Activated CD4-positive, alpha-beta T cell treated with anti-CD3 and anti-CD28 coated beads, Interleukin-2, amount 10 ng/mL, durations not matched to agents 7 days and 5 days (primary cell): ENCODE measurements around the gene PRRT2. TPM values are rescaled to one million over a fixed set of nuclear protein-coding genes. Genes with fewer than 3 reads are reported as not detected.
A peak's percentile ranks its signal among the peaks of the same experiment; 100 is the strongest.
"Not testable (repeated sequence)": the region's sequence is repeated elsewhere in the genome, so short reads cannot be mapped to it uniquely, and the experiment has no call there.

Source experiments
- CTCF ChIA-PET: fragments of 350-600 bp; sonication (Branson Sonifier 250); formaldehyde crosslinking; loops from one replicate; lab custom pipeline; 2021; ENCODE audit warnings: antibody characterized with exemption; lab: Charles Lee
- POLR2A ChIA-PET: fragments of 350-600 bp; sonication (Branson Sonifier 250); formaldehyde crosslinking; loops from one replicate; lab custom pipeline; 2021; ENCODE audit warnings: antibody characterized with exemption; lab: Charles Lee
- DNase-seq: peaks from one replicate; pipeline ENCODE4 v3.0.0-alpha.2; 2020
- H3K27ac Mint-ChIP-seq: one replicate; pipeline ENCODE4 v1.8.0; 2021; ENCODE audit warnings: mild to moderate bottlenecking, moderate library complexity, mixed read lengths
- H3K27me3 Mint-ChIP-seq: one replicate; pipeline ENCODE4 v1.8.0; 2021; ENCODE audit warnings: mixed read lengths
- H3K36me3 Mint-ChIP-seq: one replicate; pipeline ENCODE4 v1.8.0; 2021; ENCODE audit warnings: low read depth, mixed read lengths
- H3K4me1 Mint-ChIP-seq: one replicate; pipeline ENCODE4 v1.8.0; 2021; ENCODE audit warnings: mixed read lengths
- H3K4me3 Mint-ChIP-seq: one replicate; pipeline ENCODE4 v1.8.0; 2021; ENCODE audit warnings: mild to moderate bottlenecking, moderate library complexity, mixed read lengths
- H3K9me3 Mint-ChIP-seq: one replicate; pipeline ENCODE4 v1.8.0; 2021; ENCODE audit warnings: mixed read lengths
- total RNA-seq, 2 experiments: library from RNA; stranded (reverse); gene quantifications; one replicate each; pipeline ENCODE4 v1.2.3, GENCODE V29; 2021

Gene PRRT2
- total RNA-seq, 2 experiments from 2014 or later = 0.98 to 1.3 TPM

GRCh38 chr16:29833219-29833618 lies 21.2 kb downstream of the PRRT2 start:
- H3K36me3 Mint-ChIP-seq = peaks cover 50% of the 10 kb centered on the region
- peaks cover 12% of the 10 kb centered on the region for H3K4me1 Mint-ChIP-seq
- H3K27me3 Mint-ChIP-seq, H3K4me3 Mint-ChIP-seq, H3K9me3 Mint-ChIP-seq, DNase-seq, H3K27ac Mint-ChIP-seq: not testable (repeated sequence)
- POLR2A ChIA-PET = interaction anchor here (0.7 kb wide), 1 partner anchor 77 kb away, joined by 4 read pairs; no protein-coding TSS in a partner anchor
- CTCF ChIA-PET = interaction anchor here (0.8 to 1.5 kb wide), 3 partner anchors 12 to 192 kb away, joined by 3 to 5 read pairs (median 3); no protein-coding TSS in a partner anchor

- ChIA-PET CTCF (interaction anchor here (0.6 to 1.1 kb wide), 3 partner anchors 18 to 139 kb away, joined by 3 to 4 read pairs (median 4); partner anchors contain the start of gene PAGR1), POLR2A (no interaction called here)
- Mint-ChIP-seq H3K27me3 (no peaks in the 10 kb centered on the region), H3K9me3 (no peaks in the 10 kb centered on the region), H3K36me3 (peaks cover 50% of the 10 kb centered on the region), H3K4me1 (peaks cover 7% of the 10 kb centered on the region), H3K27ac (no peak overlapping the region), H3K4me3 (no peak overlapping the region)
- DNase-seq = no peak
Measured at GRCh38 chr16:29834079-29834478, 22.1 kb downstream of the PRRT2 start.

GRCh38 chr16:29835926-29836325 lies 23.9 kb downstream of the PRRT2 start:
- Mint-ChIP-seq H3K4me1 (peaks cover 2% of the 10 kb centered on the region), H3K27ac (no peak overlapping the region), H3K27me3 (no peaks in the 10 kb centered on the region), H3K36me3 (peaks cover 56% of the 10 kb centered on the region), H3K4me3 (no peak overlapping the region), H3K9me3 (no peaks in the 10 kb centered on the region)
- DNase-seq = no peak
- ChIA-PET POLR2A (no interaction called here), CTCF (interaction anchor here (3.3 kb wide), 1 partner anchor 12 kb away, joined by 11 read pairs; no protein-coding TSS in a partner anchor)

- no peak overlapping the region for H3K27ac Mint-ChIP-seq
- ChIA-PET POLR2A (no interaction called here), CTCF (interaction anchor here (3.3 kb wide), 1 partner anchor 12 kb away, joined by 11 read pairs; no protein-coding TSS in a partner anchor)
- DNase-seq = no peak
- no peaks in the 10 kb centered on the region for H3K27me3 Mint-ChIP-seq
- H3K9me3 Mint-ChIP-seq = no peaks in the 10 kb centered on the region
- peaks cover 2% of the 10 kb centered on the region for H3K4me1 Mint-ChIP-seq
- no peak overlapping the region for H3K4me3 Mint-ChIP-seq
- peaks cover 51% of the 10 kb centered on the region for H3K36me3 Mint-ChIP-seq
Measured at GRCh38 chr16:29836623-29837022, 24.6 kb downstream of the PRRT2 start.

- ChIA-PET POLR2A (interaction anchor here (1.1 kb wide), 1 partner anchor 11 kb away, joined by 4 read pairs; no protein-coding TSS in a partner anchor), CTCF (interaction anchor here (1.2 to 3.6 kb wide), 4 partner anchors 8 to 12 kb away, joined by 4 to 12 read pairs (median 10); no protein-coding TSS in a partner anchor)
- Mint-ChIP-seq H3K36me3 (peaks cover 49% of the 10 kb centered on the region), H3K9me3 (no peaks in the 10 kb centered on the region), H3K27me3 (no peaks in the 10 kb centered on the region), H3K4me1 (peaks cover 2% of the 10 kb centered on the region), H3K4me3 (no peak overlapping the region), H3K27ac (peak overlapping the region; percentile 31)
- no peak for DNase-seq
Measured at GRCh38 chr16:29837841-29838240, 25.8 kb downstream of the PRRT2 start.

GRCh38 chr16:29839822-29840221 lies 27.8 kb downstream of the PRRT2 start:
- DNase-seq = no peak
- H3K27ac Mint-ChIP-seq = no peak overlapping the region
- ChIA-PET POLR2A (interaction anchor here (0.6 kb wide), 1 partner anchor 162 kb away, joined by 3 read pairs; no protein-coding TSS in a partner anchor), CTCF (interaction anchor here (0.5 to 3.6 kb wide), 3 partner anchors 9 to 198 kb away, joined by 3 to 12 read pairs (median 4); no protein-coding TSS in a partner anchor)
- peaks cover 7% of the 10 kb centered on the region for H3K4me1 Mint-ChIP-seq
- H3K27me3 Mint-ChIP-seq = no peaks in the 10 kb centered on the region
- peaks cover 52% of the 10 kb centered on the region for H3K36me3 Mint-ChIP-seq
- no peaks in the 10 kb centered on the region for H3K9me3 Mint-ChIP-seq
- H3K4me3 Mint-ChIP-seq = no peak overlapping the region

GRCh38 chr16:29840240-29840639 lies 28.2 kb downstream of the PRRT2 start:
- no peaks in the 10 kb centered on the region for H3K27me3 Mint-ChIP-seq
- DNase-seq = no peak
- peaks cover 7% of the 10 kb centered on the region for H3K4me1 Mint-ChIP-seq
- CTCF ChIA-PET = interaction anchor here (0.6 to 3.6 kb wide), 2 partner anchors 8 to 198 kb away, joined by 3 to 12 read pairs; no protein-coding TSS in a partner anchor
- H3K9me3 Mint-ChIP-seq = no peaks in the 10 kb centered on the region
- H3K27ac Mint-ChIP-seq = no peak overlapping the region
- H3K36me3 Mint-ChIP-seq = peaks cover 55% of the 10 kb centered on the region
- POLR2A ChIA-PET = interaction anchor here (0.6 kb wide), 1 partner anchor 163 kb away, joined by 3 read pairs; no protein-coding TSS in a partner anchor
- no peak overlapping the region for H3K4me3 Mint-ChIP-seq

- DNase-seq = no peak
- peaks cover 51% of the 10 kb centered on the region for H3K36me3 Mint-ChIP-seq
- no peak overlapping the region for H3K27ac Mint-ChIP-seq
- H3K27me3 Mint-ChIP-seq = no peaks in the 10 kb centered on the region
- ChIA-PET CTCF (interaction anchor here (3.6 kb wide), 1 partner anchor 7 kb away, joined by 12 read pairs; no protein-coding TSS in a partner anchor), POLR2A (no interaction called here)
- no peak overlapping the region for H3K4me3 Mint-ChIP-seq
- peaks cover 5% of the 10 kb centered on the region for H3K4me1 Mint-ChIP-seq
- H3K9me3 Mint-ChIP-seq = no peaks in the 10 kb centered on the region
Measured at GRCh38 chr16:29841631-29842030, 29.6 kb downstream of the PRRT2 start.

GRCh38 chr16:29842732-29843346 lies 30.8 kb downstream of the PRRT2 start:
- peaks cover 45% of the 10 kb centered on the region for H3K36me3 Mint-ChIP-seq
- no peaks in the 10 kb centered on the region for H3K9me3 Mint-ChIP-seq
- no peaks in the 10 kb centered on the region for H3K27me3 Mint-ChIP-seq
- no peak for DNase-seq
- peaks cover 8% of the 10 kb centered on the region for H3K4me1 Mint-ChIP-seq
- H3K27ac Mint-ChIP-seq = no peak overlapping the region
- no peak overlapping the region for H3K4me3 Mint-ChIP-seq
- CTCF ChIA-PET = interaction anchor here (0.5 to 0.9 kb wide), 4 partner anchors 8 to 110 kb away, joined by 3 to 5 read pairs (median 4); no protein-coding TSS in a partner anchor
- POLR2A ChIA-PET = no interaction called here

GRCh38 chr16:29843931-29844330 lies 31.9 kb downstream of the PRRT2 start:
- DNase-seq = no peak
- Mint-ChIP-seq H3K36me3 (peaks cover 53% of the 10 kb centered on the region), H3K27ac (no peak overlapping the region), H3K27me3 (no peaks in the 10 kb centered on the region), H3K4me3 (no peak overlapping the region), H3K4me1 (peaks cover 16% of the 10 kb centered on the region), H3K9me3 (no peaks in the 10 kb centered on the region)
- POLR2A ChIA-PET = no interaction called here
- CTCF ChIA-PET = interaction anchor here (0.6 kb wide), 1 partner anchor 76 kb away, joined by 3 read pairs; no protein-coding TSS in a partner anchor

GRCh38 chr16:29844575-29845331 lies 32.8 kb downstream of the PRRT2 start:
- Mint-ChIP-seq H3K9me3 (no peaks in the 10 kb centered on the region), H3K27me3 (no peaks in the 10 kb centered on the region), H3K27ac (no peak overlapping the region), H3K36me3 (peaks cover 53% of the 10 kb centered on the region), H3K4me1 (peaks cover 16% of the 10 kb centered on the region), H3K4me3 (no peak overlapping the region)
- ChIA-PET POLR2A (no interaction called here), CTCF (interaction anchor here (0.6 to 1.3 kb wide), 2 partner anchors 28 to 72 kb away, joined by 3 to 4 read pairs; no protein-coding TSS in a partner anchor)
- no peak for DNase-seq

- Mint-ChIP-seq H3K36me3 (peaks cover 52% of the 10 kb centered on the region), H3K4me3 (no peak overlapping the region), H3K27ac (no peak overlapping the region), H3K4me1 (peaks cover 16% of the 10 kb centered on the region), H3K27me3 (no peaks in the 10 kb centered on the region), H3K9me3 (no peaks in the 10 kb centered on the region)
- DNase-seq = no peak
- CTCF ChIA-PET = interaction anchor here (0.6 to 1.3 kb wide), 4 partner anchors 29 to 155 kb away, joined by 3 to 4 read pairs (median 3); no protein-coding TSS in a partner anchor
- POLR2A ChIA-PET = no interaction called here
Measured at GRCh38 chr16:29845656-29846055, 33.7 kb downstream of the PRRT2 start.
